CD4-positive, CD25-positive, alpha-beta regulatory T cell (primary cell): ENCODE results near the gene DAP3. TPM values are rescaled to one million over a fixed set of nuclear protein-coding genes. Genes with fewer than 3 reads are reported as not detected.
A peak's percentile ranks its signal among the peaks of the same experiment; 100 is the strongest.
"Not testable (repeated sequence)": the region's sequence is repeated elsewhere in the genome, so short reads cannot be mapped to it uniquely, and the experiment has no call there.

Source experiments
- ATAC-seq, 2 donors: fragments of 150-1000 bp; cut with Tn5 transposase; one replicate each; pipeline ENCODE4 v1.10.0; 2021; ENCODE audit warnings: low read depth in 2 of 2, moderate number of reproducible peaks in 2 of 2, moderate library complexity in 1 of 2
- DNase-seq, 3 donors: peaks; one replicate each; pipeline versions ENCODE4 v3.0.0 to v3.0.0-alpha.2; 2012 to 2022; ENCODE audit warnings: mixed read lengths in 1 of 3
- H3K27ac ChIP-seq: one replicate; pipeline ENCODE4 v1.7.0; 2013; ENCODE audit warnings: mild to moderate bottlenecking, low read length; ENCODE audit not compliant: insufficient read depth, poor library complexity, severe bottlenecking
- H3K27me3 ChIP-seq: one replicate; pipeline ENCODE4 v1.7.0; 2013; ENCODE audit warnings: low read length; ENCODE audit not compliant: control insufficient read depth, insufficient read depth
- H3K36me3 ChIP-seq: one replicate; pipeline ENCODE4 v1.7.0; 2013; ENCODE audit warnings: mild to moderate bottlenecking, low read length, moderate library complexity; ENCODE audit not compliant: control insufficient read depth, insufficient read depth
- H3K4me1 ChIP-seq: 2 replicates; pipeline ENCODE4 v1.7.0; 2013; ENCODE audit warnings: mild to moderate bottlenecking, low read length; ENCODE audit not compliant: insufficient read depth, control insufficient read depth, poor library complexity, severe bottlenecking
- H3K4me3 ChIP-seq: one replicate; pipeline ENCODE4 v1.7.0; 2013; ENCODE audit warnings: low read depth, mild to moderate bottlenecking, low read length, moderate library complexity
- H3K9me3 ChIP-seq, 2 experiments: 1 replicate in 1 of 2; 2 replicates in 1 of 2; pipeline ENCODE4 v1.7.0; 2013; ENCODE audit warnings: low read length in 2 of 2, mild to moderate bottlenecking in 1 of 2, moderate library complexity in 1 of 2; ENCODE audit not compliant: control insufficient read depth in 2 of 2
- H3K27ac Mint-ChIP-seq, 3 donors: one replicate each; pipeline ENCODE4 v1.8.0; 2020 to 2022; ENCODE audit warnings: mild to moderate bottlenecking in 3 of 3, mixed read lengths in 3 of 3, moderate library complexity in 2 of 3
- H3K27me3 Mint-ChIP-seq: one replicate; pipeline ENCODE4 v1.8.0; 2022; ENCODE audit warnings: mild to moderate bottlenecking, mixed read lengths
- H3K36me3 Mint-ChIP-seq: one replicate; pipeline ENCODE4 v1.8.0; 2020; ENCODE audit warnings: mixed read lengths
- H3K4me1 Mint-ChIP-seq, 4 donors: one replicate each; pipeline ENCODE4 v1.8.0; 2020 to 2022; ENCODE audit warnings: mixed read lengths in 4 of 4, mild to moderate bottlenecking in 1 of 4
- H3K4me3 Mint-ChIP-seq, 4 donors: one replicate each; pipeline ENCODE4 v1.8.0; 2020 to 2022; ENCODE audit warnings: mild to moderate bottlenecking in 4 of 4, mixed read lengths in 4 of 4, moderate library complexity in 3 of 4
- H3K9me3 Mint-ChIP-seq, 7 donors: one replicate each; pipeline ENCODE4 v1.8.0; 2020 to 2022; ENCODE audit warnings: mixed read lengths in 7 of 7, mild to moderate bottlenecking in 3 of 7, moderate library complexity in 2 of 7
- polyA plus RNA-seq, 4 donors: library from polyadenylated mRNA; unstranded; fragments of 300-500 nt; fragmentation: Illumina TruSeq; gene quantifications; one replicate each; pipeline ENCODE4 v1.2.3, GENCODE V29; 2021
- total RNA-seq: library from RNA; stranded (reverse); gene quantifications from one replicate; pipeline ENCODE4 v1.2.3, GENCODE V29; 2022

DAP3 gene
- 120 TPM for total RNA-seq
- polyA plus RNA-seq, result 100 to 1,000 TPM; 117 to 133 (median 126) TPM

DNA sequence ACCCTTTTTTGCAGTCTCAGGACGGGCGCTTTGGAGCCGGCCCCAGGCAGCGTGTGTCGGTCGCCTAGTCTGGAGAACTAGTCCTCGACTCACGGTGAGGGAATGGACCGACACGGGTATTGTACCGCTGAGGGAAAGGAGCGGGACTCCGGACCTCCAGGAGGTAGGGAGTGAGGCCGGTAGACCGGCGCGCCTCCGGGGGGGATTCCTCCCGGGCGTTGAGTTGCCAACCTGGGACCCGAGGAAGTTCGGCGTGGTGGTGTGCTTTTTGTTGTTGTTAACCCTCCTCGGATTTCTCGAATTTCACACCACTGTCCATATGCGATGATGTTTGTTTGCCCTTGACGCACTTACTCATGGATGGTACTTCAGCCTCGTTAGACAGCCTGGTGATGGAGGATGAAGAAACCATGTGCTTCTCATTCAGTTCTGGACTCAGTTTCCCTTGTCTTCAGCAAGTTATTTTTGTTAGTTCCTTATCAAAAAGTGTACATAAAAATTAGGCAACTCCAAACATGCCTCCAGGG lies at the start of gene DAP3:
Gene DAP3, plus strand, starts transcription at position 11 of the 527 bp plus-strand sequence. CDS start 20,689 bp downstream, outside the sequence.
- not testable (repeated sequence) for H3K9me3 ChIP-seq, ATAC-seq, H3K27me3 ChIP-seq, H3K27me3 Mint-ChIP-seq, DNase-seq, H3K36me3 ChIP-seq, H3K9me3 Mint-ChIP-seq
- Histone ChIP-seq H3K27ac (peak within 1 kb of the TSS; percentile 86), H3K4me3 (peak within 1 kb of the TSS; percentile 93), H3K4me1 (peaks cover 48% of the 10 kb centered on the region)
- peak within 1 kb of the TSS; percentile 97 to 99 (median 98) for H3K4me3 Mint-ChIP-seq
- H3K36me3 Mint-ChIP-seq, result peaks cover 22% of the 10 kb centered on the region
- peak within 1 kb of the TSS; percentile 93 to 98 (median 94) for H3K27ac Mint-ChIP-seq
- peaks cover 25 to 75% (median 53%) of the 10 kb centered on the region in 4 donors for H3K4me1 Mint-ChIP-seq

DNA sequence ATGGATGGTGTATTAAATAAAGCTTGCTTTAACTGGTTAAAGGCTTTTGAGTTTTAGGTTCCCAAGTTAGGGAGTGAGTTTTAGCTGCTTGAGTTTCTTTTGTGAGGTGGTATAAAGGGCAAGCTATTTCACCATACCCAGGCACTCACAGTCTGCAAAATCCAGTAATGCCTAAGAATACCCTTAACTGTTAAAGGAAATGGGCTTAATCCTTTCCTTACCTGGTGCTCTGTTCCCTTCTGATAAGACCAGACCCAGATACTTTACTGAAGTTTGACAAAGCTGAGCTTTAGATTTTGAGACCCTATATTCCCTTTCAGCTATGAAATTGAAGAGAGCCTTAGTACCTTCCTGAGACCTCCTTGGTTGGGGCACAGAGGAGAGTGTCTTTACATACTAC lies 48.5 kb upstream of the DAP3 start:
- Histone ChIP-seq H3K27me3 (no peaks in the 10 kb centered on the region), H3K36me3 (no peaks in the 10 kb centered on the region), H3K4me3 (no peak overlapping the region), H3K4me1 (peaks cover 18% of the 10 kb centered on the region), H3K27ac (no peak overlapping the region), H3K9me3 (peaks cover 12 to 16% of the 10 kb centered on the region in 2 experiments)
- Mint-ChIP-seq H3K27ac (no peak overlapping the region), H3K27me3 (peaks cover 8% of the 10 kb centered on the region), H3K4me3 (no peak overlapping the region), H3K4me1 (peaks cover 4 to 31% (median 17%) of the 10 kb centered on the region in 4 donors), H3K9me3 (peaks cover 0 to 17% (median 2%) of the 10 kb centered on the region in 7 donors), H3K36me3 (peaks cover 6% of the 10 kb centered on the region)
- ATAC-seq, result no peak
- DNase-seq, result no peak

DNA sequence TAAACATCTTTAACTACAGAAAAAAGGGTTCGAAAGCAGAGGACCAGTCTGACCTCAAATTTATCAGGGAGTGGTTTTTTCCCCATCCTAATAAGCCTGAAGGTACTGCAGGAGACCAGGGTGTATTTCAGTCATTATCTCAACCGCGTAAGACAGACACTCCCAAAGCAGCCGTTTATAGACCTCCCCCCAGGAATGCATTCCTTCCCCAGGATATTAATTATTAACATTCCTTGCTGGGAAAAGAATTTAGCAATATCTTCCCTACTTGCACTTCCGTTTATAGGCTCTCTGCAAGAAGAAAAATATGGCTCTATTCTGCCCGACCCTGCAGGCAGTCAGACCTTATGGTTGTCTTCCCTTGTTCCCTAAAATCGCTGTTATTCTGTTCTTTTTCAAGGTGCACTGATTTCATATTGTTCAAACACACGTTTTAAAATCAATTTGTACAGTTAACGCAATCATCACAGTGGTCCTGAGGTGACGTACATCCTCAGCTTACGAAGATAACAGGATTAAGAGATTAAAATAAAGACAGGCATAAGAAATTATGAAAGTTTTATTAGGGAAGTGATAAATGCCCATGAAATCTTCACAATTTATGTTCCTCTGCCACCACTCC lies 46.2 kb upstream of the DAP3 start:
- H3K9me3 ChIP-seq, result peaks cover 12 to 16% of the 10 kb centered on the region in 2 experiments
- not testable (repeated sequence) for H3K27ac Mint-ChIP-seq, H3K36me3 ChIP-seq

DNA sequence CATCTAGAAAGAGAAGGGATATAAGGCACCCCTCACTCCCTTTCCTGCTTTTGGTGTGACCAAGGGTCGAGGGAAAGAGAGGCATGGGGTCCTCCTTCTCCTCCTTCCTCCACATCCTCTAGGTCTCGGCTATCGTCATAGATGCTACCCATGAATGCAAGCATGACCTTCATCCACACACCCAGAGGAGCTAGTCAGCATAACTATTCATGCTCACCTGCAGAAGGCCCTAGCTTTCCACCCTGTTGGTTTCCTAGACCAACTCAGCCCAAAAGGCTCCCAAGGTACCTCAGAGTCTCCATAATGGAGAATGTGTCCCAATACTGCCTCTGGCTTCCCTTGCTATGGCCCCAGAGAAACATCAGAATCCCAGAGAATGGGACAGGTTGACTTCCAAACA lies 45.7 kb upstream of the DAP3 start:
- peaks cover 6% of the 10 kb centered on the region for H3K36me3 Mint-ChIP-seq
- H3K4me3 ChIP-seq, result no peak overlapping the region
- H3K4me1 Mint-ChIP-seq, result peaks cover 0 to 6% (median 1%) of the 10 kb centered on the region in 4 donors
- DNase-seq, result no peak
- peaks cover 0 to 17% (median 2%) of the 10 kb centered on the region in 7 donors for H3K9me3 Mint-ChIP-seq
- H3K4me1 ChIP-seq, result no peaks in the 10 kb centered on the region
- no peaks in the 10 kb centered on the region for H3K36me3 ChIP-seq
- no peak for ATAC-seq
- no peak overlapping the region for H3K27ac ChIP-seq
- no peaks in the 10 kb centered on the region for H3K27me3 ChIP-seq
- H3K4me3 Mint-ChIP-seq, result peak overlapping the region in 1 of 4 donors; percentile 51
- H3K27ac Mint-ChIP-seq, result no peak overlapping the region
- H3K27me3 Mint-ChIP-seq, result peaks cover 13% of the 10 kb centered on the region
- H3K9me3 ChIP-seq, result peaks cover 12 to 16% of the 10 kb centered on the region in 2 experiments

More for the DNA sequence above, 46.2 kb upstream of the DAP3 start:
- H3K4me3 ChIP-seq, H3K4me1 ChIP-seq, H3K27ac ChIP-seq, DNase-seq, H3K36me3 Mint-ChIP-seq, H3K4me3 Mint-ChIP-seq, H3K27me3 ChIP-seq, ATAC-seq, H3K4me1 Mint-ChIP-seq: not testable (repeated sequence)
- peaks cover 0 to 17% (median 2%) of the 10 kb centered on the region in 7 donors for H3K9me3 Mint-ChIP-seq
- peaks cover 13% of the 10 kb centered on the region for H3K27me3 Mint-ChIP-seq

DNA sequence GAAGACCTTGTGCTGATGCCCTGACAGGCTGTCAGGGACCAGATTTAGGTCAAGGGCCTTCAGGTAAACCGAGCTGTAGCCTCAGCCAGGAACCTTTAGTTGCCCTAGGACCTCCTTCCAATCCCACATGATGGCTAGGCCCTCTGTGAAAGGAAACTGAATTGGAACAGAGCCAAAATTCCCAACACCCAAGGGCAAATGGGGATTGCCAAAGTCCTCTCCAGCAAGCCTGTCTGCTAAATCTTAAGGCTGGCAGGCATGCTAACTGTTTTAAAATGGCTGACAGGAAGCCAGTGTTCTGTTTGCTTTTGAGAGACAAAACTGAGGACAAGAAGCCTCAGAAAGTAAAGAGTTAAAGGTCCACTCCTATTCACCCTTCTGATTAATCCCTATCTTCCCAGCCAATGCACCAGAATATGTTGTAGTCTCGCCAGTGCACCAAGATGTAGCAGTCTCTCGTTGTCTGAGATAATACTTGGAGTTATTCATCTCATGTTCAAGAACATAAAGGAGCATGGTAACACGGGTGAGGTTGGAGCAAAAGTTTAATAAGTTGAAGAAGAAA lies 43.8 kb upstream of the DAP3 start:
- H3K4me3 ChIP-seq, result no peak overlapping the region
- no peaks in the 10 kb centered on the region for H3K4me1 Mint-ChIP-seq
- DNase-seq, result no peak
- H3K9me3 Mint-ChIP-seq, result peaks cover 0 to 17% (median 2%) of the 10 kb centered on the region in 7 donors
- no peaks in the 10 kb centered on the region for H3K4me1 ChIP-seq
- ATAC-seq, result no peak
- no peaks in the 10 kb centered on the region for H3K36me3 ChIP-seq
- peak overlapping the region in 1 of 3 donors; percentile 52 for H3K27ac Mint-ChIP-seq
- H3K27me3 ChIP-seq, result no peaks in the 10 kb centered on the region
- peaks cover 6% of the 10 kb centered on the region for H3K36me3 Mint-ChIP-seq
- H3K27ac ChIP-seq, result no peak overlapping the region
- no peak overlapping the region for H3K4me3 Mint-ChIP-seq
- peaks cover 13% of the 10 kb centered on the region for H3K27me3 Mint-ChIP-seq
- H3K9me3 ChIP-seq, result peaks cover 12 to 16% of the 10 kb centered on the region in 2 experiments

DNA sequence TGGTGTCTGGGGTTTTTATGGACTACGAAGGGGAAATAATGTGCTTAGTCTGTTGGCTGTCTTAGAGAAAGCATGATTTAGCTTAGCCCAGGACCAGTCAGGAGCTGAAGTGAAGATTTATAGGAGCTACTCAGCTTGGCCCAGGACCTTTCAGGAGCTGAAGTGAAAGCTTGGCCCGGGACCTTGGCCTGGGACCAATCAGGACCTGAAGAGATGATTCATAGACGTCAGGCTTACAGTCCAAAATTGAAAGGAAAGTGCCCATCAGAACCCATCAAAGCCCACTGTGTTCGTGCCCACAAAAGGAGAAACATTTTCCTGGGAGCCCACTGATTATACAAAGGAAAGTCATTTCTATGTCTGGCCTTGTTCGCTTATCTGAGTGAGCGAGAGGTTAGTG lies 43.2 kb upstream of the DAP3 start:
- H3K4me3 Mint-ChIP-seq, result no peak overlapping the region
- no peaks in the 10 kb centered on the region for H3K4me1 Mint-ChIP-seq
- Histone ChIP-seq H3K27ac (no peak overlapping the region), H3K36me3 (no peaks in the 10 kb centered on the region), H3K4me3 (no peak overlapping the region), H3K27me3 (no peaks in the 10 kb centered on the region), H3K9me3 (peaks cover 12 to 16% of the 10 kb centered on the region in 2 experiments), H3K4me1 (no peaks in the 10 kb centered on the region)
- peaks cover 0 to 17% (median 0%) of the 10 kb centered on the region in 7 donors for H3K9me3 Mint-ChIP-seq
- H3K27ac Mint-ChIP-seq, result peak overlapping the region in 1 of 3 donors; percentile 52
- H3K27me3 Mint-ChIP-seq, result peaks cover 13% of the 10 kb centered on the region
- ATAC-seq (no peak), DNase-seq (no peak)
- H3K36me3 Mint-ChIP-seq, result peaks cover 6% of the 10 kb centered on the region

DNA sequence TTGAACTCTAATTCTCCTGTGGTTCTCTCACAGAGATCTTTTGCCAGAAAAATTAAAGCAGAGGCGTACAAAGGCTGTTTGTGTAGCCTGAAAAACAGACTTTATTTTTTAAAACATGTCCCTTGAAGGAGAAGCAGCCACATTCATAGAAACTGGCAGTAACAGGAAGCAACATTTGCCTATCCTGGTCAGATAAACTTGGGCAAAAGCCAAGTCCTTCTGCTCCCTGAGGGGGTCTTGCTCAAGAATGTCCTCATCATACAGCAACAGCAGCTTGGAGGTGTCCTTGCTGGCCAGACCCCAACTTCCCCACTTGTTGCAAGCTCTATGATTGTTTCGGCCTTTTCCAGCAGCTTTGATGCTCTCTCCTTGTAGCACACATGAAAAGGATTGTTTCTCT lies 42.6 kb upstream of the DAP3 start:
- H3K36me3 Mint-ChIP-seq, result peaks cover 6% of the 10 kb centered on the region
- H3K27me3 Mint-ChIP-seq, result peaks cover 9% of the 10 kb centered on the region

More for the DNA sequence above, 42.6 kb upstream of the DAP3 start:
- Histone ChIP-seq H3K27ac (no peak overlapping the region), H3K27me3 (no peaks in the 10 kb centered on the region), H3K4me3 (no peak overlapping the region), H3K36me3 (no peaks in the 10 kb centered on the region), H3K4me1 (no peaks in the 10 kb centered on the region), H3K9me3 (peaks cover 12 to 16% of the 10 kb centered on the region in 2 experiments)
- no peak overlapping the region for H3K4me3 Mint-ChIP-seq
- no peak overlapping the region for H3K27ac Mint-ChIP-seq
- no peak for ATAC-seq
- H3K4me1 Mint-ChIP-seq, result no peaks in the 10 kb centered on the region
- peaks cover 0 to 17% (median 0%) of the 10 kb centered on the region in 7 donors for H3K9me3 Mint-ChIP-seq
- no peak for DNase-seq
